IPS-NIHi11 (cell line): ENCODE measurements around the gene CHP2.
A peak's percentile ranks its signal among the peaks of the same experiment; 100 is the strongest.
"Not testable (repeated sequence)": the region's sequence is repeated elsewhere in the genome, so short reads cannot be mapped to it uniquely, and the experiment has no call there.

Source experiments
- DNase-seq: peaks from one replicate; pipeline ENCODE4 v3.0.0; 2012; ENCODE audit warnings: mixed read lengths, low spot score

CHP2 gene

GRCh38 chr16:23745263-23745662 is 9.6 kb upstream of the CHP2 start:
- no peak for DNase-seq

- no peak for DNase-seq
These were observed 6.2 kb upstream of the CHP2 start for GRCh38 chr16:23748630-23749029.

- DNase-seq = not testable (repeated sequence)
These were observed 3.8 kb upstream of the CHP2 start for GRCh38 chr16:23751053-23751452.

GRCh38 chr16:23753908-23754593 is 775 bp upstream of the CHP2 start:
- DNase-seq = no peak

- DNase-seq = no peak
These were observed 621 bp downstream of the CHP2 start for GRCh38 chr16:23755484-23755809.

- no peak for DNase-seq
These were observed 2.3 kb downstream of the CHP2 start for GRCh38 chr16:23757116-23757515.

- no peak for DNase-seq
These were observed 3.3 kb downstream of the CHP2 start for GRCh38 chr16:23757937-23758619.

GRCh38 chr16:23765933-23766332 is 11.1 kb downstream of the CHP2 start:
- no peak for DNase-seq

GRCh38 chr16:23768581-23768980 is 13.8 kb downstream of the CHP2 start:
- no peak for DNase-seq

GRCh38 chr16:23771027-23771426 is 16.2 kb downstream of the CHP2 start:
- DNase-seq = no peak

GRCh38 chr16:23771642-23772041 is 16.8 kb downstream of the CHP2 start:
- DNase-seq = no peak

- DNase-seq = no peak
These were observed 18.5 kb downstream of the CHP2 start for GRCh38 chr16:23773339-23773738.

- no peak for DNase-seq
These were observed 26.4 kb downstream of the CHP2 start for GRCh38 chr16:23781176-23781575.

- DNase-seq = no peak
These were observed 30.1 kb downstream of the CHP2 start for GRCh38 chr16:23784811-23785447.

GRCh38 chr16:23785842-23786241 is 31.0 kb downstream of the CHP2 start:
- DNase-seq = no peak

- peak; percentile 33 for DNase-seq
These were observed 32.2 kb downstream of the CHP2 start for GRCh38 chr16:23786964-23787561.

GRCh38 chr16:23788685-23789084 is 33.9 kb downstream of the CHP2 start:
- DNase-seq = no peak

- DNase-seq = no peak
These were observed 40.6 kb downstream of the CHP2 start for GRCh38 chr16:23795378-23795777.

GRCh38 chr16:23796941-23797340 is 42.1 kb downstream of the CHP2 start:
- no peak for DNase-seq

- DNase-seq = peak; percentile 75
These were observed 46.6 kb downstream of the CHP2 start for GRCh38 chr16:23801378-23801777.

- no peak for DNase-seq
These were observed 48.0 kb downstream of the CHP2 start for GRCh38 chr16:23802776-23803175.

- peak; percentile 74 for DNase-seq
These were observed 48.8 kb downstream of the CHP2 start for GRCh38 chr16:23803591-23804123.

GRCh38 chr16:23807028-23807427 is 52.2 kb downstream of the CHP2 start:
- DNase-seq = no peak
